ENCODE data around the gene ARHGEF28.

The ARHGEF28 gene

DNA sequence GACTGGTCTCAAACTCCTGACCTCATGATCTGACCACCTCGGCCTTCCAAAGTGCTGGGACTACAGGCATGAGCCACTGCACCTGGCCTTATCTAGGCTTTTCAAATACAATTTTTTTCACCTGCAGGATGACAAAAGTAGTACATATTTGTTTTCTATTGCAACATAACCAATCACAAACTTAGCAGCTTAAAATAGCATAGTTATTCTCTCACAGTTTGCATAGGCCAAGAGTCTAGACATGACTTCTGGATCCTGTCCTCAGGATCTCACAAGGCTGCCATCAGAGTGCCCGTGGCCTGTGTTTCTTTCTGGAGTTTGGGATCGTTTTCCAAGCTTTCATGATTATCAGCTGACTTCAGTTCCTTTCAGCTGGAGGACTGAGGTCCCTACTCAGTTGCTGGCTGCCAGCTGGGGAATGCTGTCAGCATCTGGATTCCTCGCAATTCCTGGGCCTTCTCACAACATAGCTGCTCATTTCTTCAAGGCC is 348.9 kb downstream of the ARHGEF28 start:
- DNase-seq, result no peak

- DNase-seq, result no peak
Observed at GRCh38 chr5:73975845-73976244, 349.8 kb downstream of the ARHGEF28 start.

DNA sequence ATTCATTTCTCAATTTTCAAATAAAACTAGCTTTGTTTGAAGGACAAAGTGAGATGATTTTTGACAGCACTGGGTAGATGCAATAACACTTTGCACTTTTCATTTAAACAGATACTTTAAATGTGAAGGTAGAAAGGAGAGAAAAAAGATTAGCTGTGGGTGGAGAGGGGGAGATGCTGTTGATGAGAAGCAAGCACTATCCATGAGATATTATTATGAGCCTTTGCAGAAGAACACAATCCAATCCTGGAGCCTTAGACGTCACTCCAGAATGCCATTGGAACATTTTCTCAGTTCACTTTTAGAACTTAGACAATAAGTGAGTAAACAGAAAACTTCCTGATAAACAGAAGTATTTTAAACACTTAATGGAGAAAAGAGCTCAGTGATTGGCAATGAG is 351.1 kb downstream of the ARHGEF28 start:
- no peak for DNase-seq

DNA sequence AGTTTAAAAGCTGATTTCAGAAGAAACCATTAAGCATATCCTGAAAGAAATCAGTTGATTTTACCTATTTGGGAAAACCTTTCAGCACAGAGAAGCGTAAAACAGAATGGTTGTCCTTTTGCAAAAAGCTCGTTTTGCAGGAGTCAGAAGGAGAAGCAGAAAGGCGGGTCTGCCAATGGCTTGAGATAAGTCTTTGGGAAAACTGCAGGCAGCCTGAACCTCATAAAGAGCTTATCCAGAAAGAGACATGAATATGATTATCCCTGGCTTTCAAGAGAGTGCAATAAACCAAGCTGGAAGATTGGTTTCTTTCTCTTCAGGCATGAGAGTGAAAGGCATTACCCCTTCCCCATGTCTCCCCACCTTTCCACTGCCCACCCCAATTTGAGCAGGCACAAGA is 353.3 kb downstream of the ARHGEF28 start:
- DNase-seq, result no peak

GRCh38 chr5:73981704-73982103 is 355.7 kb downstream of the ARHGEF28 start:
- DNase-seq, result no peak

GRCh38 chr5:73983644-73984043 is 357.6 kb downstream of the ARHGEF28 start:
- DNase-seq, result no peak

GRCh38 chr5:73985145-73985544 is 359.1 kb downstream of the ARHGEF28 start:
- no peak for DNase-seq

DNA sequence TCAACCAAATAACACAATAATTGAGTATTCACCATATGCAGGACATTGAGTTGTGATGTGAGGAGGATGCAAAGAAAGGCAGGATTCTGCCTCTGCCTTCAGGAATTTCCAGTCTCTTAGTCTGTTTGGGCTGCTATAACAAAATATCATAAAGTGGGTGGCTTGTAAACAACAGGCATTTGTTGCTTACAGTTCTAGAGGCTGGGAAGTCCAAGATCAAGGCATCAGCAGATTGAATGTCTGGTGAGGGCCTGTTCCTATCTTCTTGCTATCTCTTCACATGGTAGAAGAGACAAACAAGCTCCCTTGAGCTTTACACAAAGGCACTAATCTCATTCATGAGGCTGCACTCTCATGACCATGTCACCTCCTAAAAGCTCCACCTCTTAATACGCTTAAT is 360.7 kb downstream of the ARHGEF28 start:
- DNase-seq, result no peak

DNA sequence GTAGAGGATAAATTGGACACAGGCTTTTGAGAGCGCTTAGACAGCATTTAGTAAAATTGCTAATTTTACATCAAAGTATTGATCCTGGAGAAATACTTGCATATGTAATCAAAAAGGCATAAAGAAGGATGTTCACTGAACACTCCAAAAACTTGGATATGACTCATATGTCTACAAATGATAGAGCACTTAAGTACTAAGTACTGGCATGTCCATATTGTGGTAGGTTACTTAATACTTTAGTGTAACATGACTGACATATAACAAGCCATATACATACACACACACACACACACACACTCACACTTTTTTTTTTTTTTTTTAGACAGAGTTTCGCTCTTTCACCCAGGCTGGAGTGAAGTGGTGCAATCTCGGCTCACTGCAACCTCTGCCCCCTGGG is 361.9 kb downstream of the ARHGEF28 start:
- DNase-seq, result no peak

DNA sequence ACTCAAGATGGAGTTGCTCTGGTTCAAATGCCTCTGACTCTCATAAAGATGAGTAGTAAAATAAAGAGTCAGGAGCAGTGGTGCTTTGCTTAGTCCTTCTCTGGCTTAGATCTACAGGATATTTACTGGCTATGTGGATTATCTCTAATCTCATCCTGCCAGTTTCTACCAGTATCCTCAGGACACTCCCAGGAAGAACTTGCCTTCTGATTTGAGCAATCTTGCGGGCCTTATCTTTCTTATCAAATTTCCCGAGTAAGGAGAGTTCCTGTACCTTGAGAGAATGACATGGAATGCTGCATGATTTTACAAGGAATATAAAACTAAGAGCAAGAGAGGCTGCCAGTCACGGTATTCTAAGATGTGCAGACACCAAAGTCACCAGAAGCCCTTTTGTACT is 364.0 kb downstream of the ARHGEF28 start:
- no peak for DNase-seq

Measured in NCI-H526 treated with DMSO at 0.1 percent for 48 hours (cell line).